Measurements from ENCODE around the gene P2RX4.

The P2RX4 gene

GRCh38 chr12:121237415-121237814 is 27.5 kb downstream of the P2RX4 start:
- H3K9me3 Mint-ChIP-seq: no peaks in the 10 kb centered on the region
- H3K36me3 Mint-ChIP-seq: peaks cover 18% of the 10 kb centered on the region
- peaks cover 13% of the 10 kb centered on the region for H3K4me1 Mint-ChIP-seq
- ATAC-seq (ENCODE audit: low read depth) (no peak), DNase-seq (ENCODE audit: low spot score in 2 of 2) (no peak)
- no peak overlapping the region for H3K4me3 Mint-ChIP-seq
- H3K27ac Mint-ChIP-seq: peak overlapping the region; percentile 88
- no peaks in the 10 kb centered on the region for H3K27me3 Mint-ChIP-seq

- H3K27ac Mint-ChIP-seq: peak overlapping the region; percentile 88
- no peak for ATAC-seq (ENCODE audit: low read depth)
- peaks cover 12% of the 10 kb centered on the region for H3K36me3 Mint-ChIP-seq
- no peaks in the 10 kb centered on the region for H3K27me3 Mint-ChIP-seq
- H3K4me3 Mint-ChIP-seq: no peak overlapping the region
- peaks cover 13% of the 10 kb centered on the region for H3K4me1 Mint-ChIP-seq
- no peaks in the 10 kb centered on the region for H3K9me3 Mint-ChIP-seq
- no peak for DNase-seq (ENCODE audit: low spot score in 2 of 2)
Observed at GRCh38 chr12:121238086-121238485, 28.2 kb downstream of the P2RX4 start.

GRCh38 chr12:121238604-121239350 is 28.8 kb downstream of the P2RX4 start:
- H3K27ac Mint-ChIP-seq: peak overlapping the region; percentile 88
- peaks cover 13% of the 10 kb centered on the region for H3K4me1 Mint-ChIP-seq
- DNase-seq (ENCODE audit: low spot score in 2 of 2): no peak
- peaks cover 16% of the 10 kb centered on the region for H3K36me3 Mint-ChIP-seq
- H3K4me3 Mint-ChIP-seq: no peak overlapping the region
- H3K27me3 Mint-ChIP-seq: no peaks in the 10 kb centered on the region
- H3K9me3 Mint-ChIP-seq: no peaks in the 10 kb centered on the region
- ATAC-seq (ENCODE audit: low read depth): no peak

- Mint-ChIP-seq H3K27me3 (no peaks in the 10 kb centered on the region), H3K36me3 (peaks cover 13% of the 10 kb centered on the region), H3K4me3 (no peak overlapping the region), H3K9me3 (no peaks in the 10 kb centered on the region), H3K27ac (peak overlapping the region; percentile 88), H3K4me1 (peaks cover 13% of the 10 kb centered on the region)
- no peak for ATAC-seq (ENCODE audit: low read depth)
- no peak for DNase-seq (ENCODE audit: low spot score in 2 of 2)
Observed at GRCh38 chr12:121239351-121240061, 29.6 kb downstream of the P2RX4 start.

- peaks cover 13% of the 10 kb centered on the region for H3K4me1 Mint-ChIP-seq
- DNase-seq (ENCODE audit: low spot score in 2 of 2) (no peak), ATAC-seq (ENCODE audit: low read depth) (no peak)
- no peaks in the 10 kb centered on the region for H3K9me3 Mint-ChIP-seq
- H3K4me3 Mint-ChIP-seq: peak overlapping the region; percentile 25
- peaks cover 9% of the 10 kb centered on the region for H3K36me3 Mint-ChIP-seq
- H3K27ac Mint-ChIP-seq: peak overlapping the region; percentile 88
- no peaks in the 10 kb centered on the region for H3K27me3 Mint-ChIP-seq
Observed at GRCh38 chr12:121240062-121240420, 30.1 kb downstream of the P2RX4 start.

GRCh38 chr12:121240484-121241101 is 30.7 kb downstream of the P2RX4 start:
- Mint-ChIP-seq H3K4me3 (peak overlapping the region; percentile 25), H3K9me3 (no peaks in the 10 kb centered on the region), H3K27ac (peak overlapping the region; percentile 88), H3K27me3 (no peaks in the 10 kb centered on the region), H3K4me1 (peaks cover 13% of the 10 kb centered on the region), H3K36me3 (peaks cover 9% of the 10 kb centered on the region)
- peak; percentile 58 to 69 for DNase-seq (ENCODE audit: low spot score in 2 of 2)
- peak; percentile 92 for ATAC-seq (ENCODE audit: low read depth)

- peaks cover 13% of the 10 kb centered on the region for H3K4me1 Mint-ChIP-seq
Observed at GRCh38 chr12:121241156-121241970, 31.4 kb downstream of the P2RX4 start.

GRCh38 chr12:121245031-121245430 is 35.1 kb downstream of the P2RX4 start:
- ATAC-seq (ENCODE audit: low read depth): no peak
- H3K4me1 Mint-ChIP-seq: peaks cover 20% of the 10 kb centered on the region
- DNase-seq (ENCODE audit: low spot score in 2 of 2): no peak
- H3K27me3 Mint-ChIP-seq: no peaks in the 10 kb centered on the region
- peaks cover 7% of the 10 kb centered on the region for H3K36me3 Mint-ChIP-seq
- H3K4me3 Mint-ChIP-seq: no peak overlapping the region
- H3K27ac Mint-ChIP-seq: no peak overlapping the region
- H3K9me3 Mint-ChIP-seq: no peaks in the 10 kb centered on the region

More at GRCh38 chr12:121241156-121241970, 31.4 kb downstream of the P2RX4 start:
- H3K4me3 Mint-ChIP-seq: peak overlapping the region; percentile 25
- no peak for ATAC-seq (ENCODE audit: low read depth)
- peak overlapping the region; percentile 88 for H3K27ac Mint-ChIP-seq
- no peaks in the 10 kb centered on the region for H3K27me3 Mint-ChIP-seq
- DNase-seq (ENCODE audit: low spot score in 2 of 2): no peak
- H3K36me3 Mint-ChIP-seq: peaks cover 7% of the 10 kb centered on the region
- no peaks in the 10 kb centered on the region for H3K9me3 Mint-ChIP-seq

- DNase-seq (ENCODE audit: low spot score in 2 of 2): no peak
- Mint-ChIP-seq H3K27ac (no peak overlapping the region), H3K27me3 (no peaks in the 10 kb centered on the region), H3K9me3 (no peaks in the 10 kb centered on the region), H3K4me1 (peaks cover 18% of the 10 kb centered on the region), H3K36me3 (peaks cover 7% of the 10 kb centered on the region), H3K4me3 (no peak overlapping the region)
- ATAC-seq (ENCODE audit: low read depth): no peak
Observed at GRCh38 chr12:121245951-121246350, 36.0 kb downstream of the P2RX4 start.

- DNase-seq (ENCODE audit: low spot score in 2 of 2) (no peak), ATAC-seq (ENCODE audit: low read depth) (no peak)
- Mint-ChIP-seq H3K27ac (no peak overlapping the region), H3K9me3 (no peaks in the 10 kb centered on the region), H3K4me1 (peaks cover 12% of the 10 kb centered on the region), H3K36me3 (peaks cover 8% of the 10 kb centered on the region), H3K4me3 (peak overlapping the region; percentile 21), H3K27me3 (no peaks in the 10 kb centered on the region)
Observed at GRCh38 chr12:121246893-121247557, 37.1 kb downstream of the P2RX4 start.

GRCh38 chr12:121248622-121249021 is 38.7 kb downstream of the P2RX4 start:
- no peaks in the 10 kb centered on the region for H3K9me3 Mint-ChIP-seq
- peaks cover 17% of the 10 kb centered on the region for H3K36me3 Mint-ChIP-seq
- no peaks in the 10 kb centered on the region for H3K27me3 Mint-ChIP-seq
- H3K27ac Mint-ChIP-seq: peak overlapping the region; percentile 85
- peaks cover 12% of the 10 kb centered on the region for H3K4me1 Mint-ChIP-seq
- peak overlapping the region; percentile 76 for H3K4me3 Mint-ChIP-seq
- DNase-seq (ENCODE audit: low spot score in 2 of 2) (peak; percentile 27 to 33), ATAC-seq (ENCODE audit: low read depth) (peak; percentile 85)

GRCh38 chr12:121250359-121250758 is 40.4 kb downstream of the P2RX4 start:
- H3K4me1 Mint-ChIP-seq: peaks cover 12% of the 10 kb centered on the region
- H3K36me3 Mint-ChIP-seq: peaks cover 19% of the 10 kb centered on the region
- ATAC-seq (ENCODE audit: low read depth) (no peak), DNase-seq (ENCODE audit: low spot score in 2 of 2) (no peak)
- no peak overlapping the region for H3K4me3 Mint-ChIP-seq
- H3K27me3 Mint-ChIP-seq: no peaks in the 10 kb centered on the region
- H3K27ac Mint-ChIP-seq: peak overlapping the region; percentile 49
- H3K9me3 Mint-ChIP-seq: no peaks in the 10 kb centered on the region

- no peaks in the 10 kb centered on the region for H3K9me3 Mint-ChIP-seq
- peaks cover 22% of the 10 kb centered on the region for H3K36me3 Mint-ChIP-seq
- no peak for DNase-seq (ENCODE audit: low spot score in 2 of 2)
- no peak overlapping the region for H3K27ac Mint-ChIP-seq
- peaks cover 11% of the 10 kb centered on the region for H3K4me1 Mint-ChIP-seq
- H3K27me3 Mint-ChIP-seq: no peaks in the 10 kb centered on the region
- no peak for ATAC-seq (ENCODE audit: low read depth)
- no peak overlapping the region for H3K4me3 Mint-ChIP-seq
Observed at GRCh38 chr12:121251838-121252237, 41.9 kb downstream of the P2RX4 start.
